Measurements from ENCODE around the gene LRRC7.

GRCh38 chr1:69930396-69930795, 362.7 kb downstream of the LRRC7 start:
- TF ChIP-seq, protein P1, sequence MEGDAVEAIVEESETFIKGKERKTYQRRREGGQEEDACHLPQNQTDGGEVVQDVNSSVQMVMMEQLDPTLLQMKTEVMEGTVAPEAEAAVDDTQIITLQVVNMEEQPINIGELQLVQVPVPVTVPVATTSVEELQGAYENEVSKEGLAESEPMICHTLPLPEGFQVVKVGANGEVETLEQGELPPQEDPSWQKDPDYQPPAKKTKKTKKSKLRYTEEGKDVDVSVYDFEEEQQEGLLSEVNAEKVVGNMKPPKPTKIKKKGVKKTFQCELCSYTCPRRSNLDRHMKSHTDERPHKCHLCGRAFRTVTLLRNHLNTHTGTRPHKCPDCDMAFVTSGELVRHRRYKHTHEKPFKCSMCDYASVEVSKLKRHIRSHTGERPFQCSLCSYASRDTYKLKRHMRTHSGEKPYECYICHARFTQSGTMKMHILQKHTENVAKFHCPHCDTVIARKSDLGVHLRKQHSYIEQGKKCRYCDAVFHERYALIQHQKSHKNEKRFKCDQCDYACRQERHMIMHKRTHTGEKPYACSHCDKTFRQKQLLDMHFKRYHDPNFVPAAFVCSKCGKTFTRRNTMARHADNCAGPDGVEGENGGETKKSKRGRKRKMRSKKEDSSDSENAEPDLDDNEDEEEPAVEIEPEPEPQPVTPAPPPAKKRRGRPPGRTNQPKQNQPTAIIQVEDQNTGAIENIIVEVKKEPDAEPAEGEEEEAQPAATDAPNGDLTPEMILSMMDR (IDR thresholded peaks at IDR 0.05) = no peak
- TF ChIP-seq POLR2A (IDR thresholded peaks at IDR 0.05) = no peak

Measured in gastroesophageal sphincter (tissue), 3 donors.